Measurements from ENCODE around the gene DCPS.
"Not testable (repeated sequence)": the region's sequence is repeated elsewhere in the genome, so short reads cannot be mapped to it uniquely, and the experiment has no call there.

DCPS gene

DNA sequence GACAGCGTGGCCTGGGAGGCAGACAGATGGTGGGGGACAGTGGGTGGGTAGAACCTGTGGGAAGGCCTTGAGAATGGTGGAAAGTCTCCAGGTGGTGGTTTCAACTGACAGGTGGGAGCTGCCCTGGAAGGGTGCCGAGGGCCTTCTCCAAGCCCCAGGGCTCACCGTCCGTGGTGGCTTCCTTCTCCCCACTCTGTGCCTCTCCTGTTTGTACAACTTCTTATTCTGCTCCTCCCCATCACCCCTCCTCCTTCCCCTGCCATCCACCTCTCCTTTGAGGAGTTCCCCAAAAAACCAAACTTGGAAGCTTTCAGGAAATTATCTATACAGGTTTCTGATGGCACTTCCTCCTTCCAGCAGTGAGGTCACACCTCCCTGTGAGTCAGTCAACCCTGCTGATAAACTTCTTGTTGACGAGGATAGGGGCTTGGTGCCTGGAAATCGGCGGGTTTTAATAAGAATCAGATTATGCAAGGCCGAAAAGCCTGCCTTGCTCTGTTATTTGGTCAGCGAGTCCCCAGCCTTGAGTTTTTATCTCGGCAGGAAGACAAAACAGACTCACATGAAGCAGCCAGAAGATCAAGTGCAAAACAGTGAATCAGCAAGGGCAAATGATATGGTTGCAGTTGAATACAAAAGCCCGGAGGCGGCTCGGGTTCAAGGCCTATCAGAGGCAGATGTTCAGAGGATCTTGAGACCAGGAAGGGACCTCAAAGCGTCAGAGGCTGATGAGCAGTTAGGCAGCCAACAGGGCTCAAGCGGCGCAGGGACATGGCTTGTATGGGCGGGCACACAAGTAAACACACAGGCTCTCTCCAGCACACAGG, 42.1 kb downstream of the DCPS start:
- DNase-seq = no peak

DNA sequence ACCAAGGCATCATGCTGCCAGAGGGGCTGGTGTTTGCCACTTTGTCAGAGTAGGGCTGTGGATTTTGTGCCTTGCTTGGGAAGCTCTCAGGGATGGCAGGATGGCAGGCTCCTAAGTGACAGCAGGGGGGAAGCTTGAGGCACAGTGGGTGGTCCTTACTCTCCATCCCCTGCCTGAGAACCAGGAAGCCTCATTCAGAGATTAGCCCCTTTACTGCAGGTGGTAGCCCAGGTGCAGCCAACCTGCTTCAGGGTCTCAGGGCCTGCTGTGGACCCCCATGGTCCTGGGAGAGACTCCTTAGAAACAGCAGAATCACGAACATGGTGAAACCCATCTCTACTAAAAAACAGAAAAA, 42.7 kb downstream of the DCPS start:
- DNase-seq = no peak

DNA sequence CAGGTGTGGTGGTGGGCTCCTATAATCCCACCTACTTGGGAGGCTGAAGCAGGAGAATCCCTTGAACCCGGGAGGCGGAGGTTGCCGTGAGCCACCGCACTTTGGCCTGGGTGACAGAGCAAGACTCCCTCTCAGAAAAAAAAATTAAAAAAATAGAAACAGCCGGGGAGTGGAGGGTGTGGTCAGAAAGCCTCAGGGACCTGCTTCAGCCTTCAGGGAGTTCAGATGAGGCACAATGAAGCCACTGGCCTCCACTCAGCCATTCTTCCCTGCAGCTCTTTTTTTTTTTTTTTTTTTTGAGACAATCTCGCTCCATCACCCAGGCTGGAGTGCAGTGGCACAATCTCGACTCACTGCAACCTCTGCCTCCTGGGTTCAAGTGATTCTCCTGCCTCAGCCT, 43.1 kb downstream of the DCPS start:
- DNase-seq = not testable (repeated sequence)

DNA sequence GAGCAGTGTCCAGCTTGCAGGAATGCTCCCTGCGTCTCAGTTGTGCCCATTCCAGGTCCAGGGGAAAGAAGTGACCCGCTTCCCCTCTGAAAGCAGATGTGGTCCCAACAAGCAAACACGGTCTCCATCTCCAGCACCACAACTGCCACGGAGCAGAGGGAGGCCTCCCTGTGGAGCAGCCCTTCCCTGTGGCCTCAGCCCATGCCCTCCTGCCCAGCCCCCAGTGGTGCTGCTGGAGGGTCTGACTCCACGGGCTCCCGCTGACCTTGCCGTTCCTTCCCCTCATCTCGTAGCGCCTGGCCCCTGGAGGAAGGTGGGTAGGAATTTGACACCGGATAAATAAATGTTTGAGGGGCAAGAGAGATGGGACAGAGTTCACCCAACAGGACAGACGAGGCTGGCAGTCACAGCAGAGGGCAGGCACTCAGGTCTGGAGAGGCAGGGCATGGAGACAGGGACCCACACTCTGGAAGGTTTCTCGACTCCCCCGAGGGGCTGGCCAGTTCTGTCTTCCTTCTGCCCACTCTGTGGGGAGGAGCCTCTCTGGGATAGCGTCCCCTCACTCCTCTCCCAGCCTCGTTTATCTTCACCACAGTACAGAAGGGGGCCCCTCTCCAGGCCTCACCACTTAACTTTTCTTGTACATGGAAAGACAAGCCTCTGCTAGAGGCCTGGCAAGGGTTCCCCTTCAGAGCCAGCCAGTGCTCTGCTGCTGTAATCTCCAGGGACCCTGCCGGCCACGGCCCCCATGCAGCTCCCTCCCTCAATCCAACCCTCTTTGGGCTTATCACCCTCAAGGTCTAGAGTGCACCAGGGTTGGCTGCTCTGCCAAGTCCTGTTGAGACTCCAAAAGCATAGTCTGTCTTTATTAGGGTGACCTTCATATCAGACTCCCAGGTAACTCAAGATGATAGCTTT, 44.1 kb downstream of the DCPS start:
- DNase-seq = no peak

DNA sequence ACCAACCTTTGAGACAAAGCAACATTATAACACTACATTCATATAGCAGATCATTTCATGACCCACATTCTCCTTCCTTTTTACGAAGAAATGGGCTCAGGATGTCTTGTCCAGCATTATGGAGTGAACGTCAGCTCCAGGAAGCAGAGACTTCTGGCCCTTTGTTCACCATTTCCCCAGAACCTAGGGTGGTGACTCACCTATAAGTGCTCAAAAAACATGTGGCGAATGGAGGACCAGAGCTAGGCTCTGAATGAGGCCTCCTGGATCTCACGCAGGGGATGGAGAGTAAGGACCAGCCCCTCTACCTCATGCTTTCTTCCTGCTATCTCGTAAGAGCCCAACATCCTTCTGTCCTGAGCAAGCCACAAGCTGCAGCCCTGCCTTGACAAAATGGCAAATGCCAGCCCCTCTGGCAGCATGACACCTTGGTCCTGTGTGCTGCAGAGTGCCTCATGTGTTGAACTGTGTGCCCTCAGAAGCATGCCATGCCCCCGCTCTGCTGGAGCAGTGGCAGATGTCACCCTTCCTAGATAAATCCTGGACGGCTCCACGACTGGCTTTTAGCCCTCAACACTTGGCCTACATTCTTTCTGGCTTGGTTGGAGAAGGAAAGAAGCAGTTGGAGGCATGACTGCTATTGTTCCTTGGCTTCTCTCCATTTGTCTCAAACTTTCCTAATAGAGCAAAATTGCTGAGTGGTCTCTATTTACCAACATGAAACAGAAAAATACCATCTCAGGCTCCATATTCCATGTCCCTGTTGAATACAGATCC, 45.1 kb downstream of the DCPS start:
- peak; percentile 71 for DNase-seq

DNA sequence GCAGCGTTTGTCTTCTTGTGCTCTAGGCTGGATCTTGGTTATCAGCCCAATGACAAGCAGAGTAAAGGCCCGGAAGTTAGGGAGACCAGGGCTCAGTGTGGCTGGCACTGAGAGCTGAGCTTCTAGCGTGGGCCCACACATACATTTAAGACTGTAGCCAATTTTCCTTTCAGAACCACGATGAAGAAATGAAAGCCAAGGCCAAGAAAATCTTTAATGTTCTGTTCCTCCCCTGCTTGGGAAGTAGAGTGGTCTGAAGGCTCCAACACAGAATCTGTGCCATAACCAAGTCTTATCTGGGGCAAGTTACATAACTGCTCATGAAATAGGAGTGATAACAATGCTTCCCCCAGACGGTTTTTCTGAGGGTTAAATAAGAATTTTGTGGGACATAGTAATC, 47.0 kb downstream of the DCPS start:
- no peak for DNase-seq

DNA sequence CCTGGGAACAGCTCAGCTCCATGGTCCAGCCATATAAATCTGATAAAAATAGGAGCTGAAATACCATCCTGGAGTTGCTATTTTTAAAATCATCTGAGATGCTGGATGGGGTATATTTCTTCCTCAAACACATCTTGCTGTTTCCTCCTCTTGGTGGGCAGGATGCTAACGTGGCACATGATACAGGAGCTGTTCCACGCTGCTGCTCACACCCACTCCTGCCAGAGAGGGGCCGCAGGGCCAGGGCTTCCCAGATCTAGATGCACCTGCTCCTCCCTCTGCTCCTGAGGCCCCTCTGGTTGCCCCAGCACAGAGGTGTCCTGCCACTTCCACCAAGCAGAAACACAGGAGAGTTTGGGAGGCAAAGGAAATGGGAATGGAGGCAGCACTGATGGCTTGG, 48.3 kb downstream of the DCPS start:
- DNase-seq = no peak

DNA sequence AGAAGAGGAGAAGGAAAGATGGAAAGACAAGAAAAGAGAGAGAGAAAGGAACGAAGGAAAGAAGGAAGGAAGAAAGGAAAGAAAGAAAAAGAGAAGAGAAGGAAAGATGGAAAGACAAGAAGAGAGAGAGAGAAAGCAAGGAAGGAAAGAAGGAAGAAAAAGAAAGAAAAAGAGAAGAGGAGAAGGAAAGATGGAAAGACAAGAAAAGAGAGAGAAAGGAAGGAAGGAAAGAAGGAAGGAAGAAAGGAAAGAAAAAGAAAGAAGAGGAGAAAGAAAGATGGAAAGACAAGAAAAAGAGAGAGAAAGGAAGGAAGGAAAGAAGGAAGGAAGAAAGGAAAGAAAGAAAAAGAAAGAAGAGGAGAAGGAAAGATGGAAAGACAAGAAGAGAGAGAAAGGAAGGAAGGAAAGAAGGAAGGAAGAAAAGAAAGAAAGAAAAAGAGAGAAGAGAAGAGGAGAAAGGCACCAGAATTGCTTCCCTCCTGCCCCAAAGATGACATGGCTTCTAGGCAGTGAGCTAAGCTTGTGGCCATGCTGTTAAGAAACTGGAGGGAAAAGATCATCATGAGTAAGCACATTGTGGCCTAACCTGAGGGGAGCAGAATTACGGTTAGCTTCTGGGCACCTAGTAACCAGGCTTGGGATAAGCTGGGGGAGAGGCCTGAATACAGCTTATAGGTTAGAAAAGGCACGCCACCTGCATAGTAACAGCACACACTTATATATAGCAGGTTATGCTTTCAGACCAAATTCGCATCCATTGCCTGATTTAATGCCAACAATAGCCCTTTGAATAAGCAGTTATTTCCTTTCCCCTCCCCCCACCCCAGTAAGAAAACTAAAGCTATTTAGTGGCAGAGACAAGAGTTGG, 49.3 kb downstream of the DCPS start:
- no peak for DNase-seq

DNA sequence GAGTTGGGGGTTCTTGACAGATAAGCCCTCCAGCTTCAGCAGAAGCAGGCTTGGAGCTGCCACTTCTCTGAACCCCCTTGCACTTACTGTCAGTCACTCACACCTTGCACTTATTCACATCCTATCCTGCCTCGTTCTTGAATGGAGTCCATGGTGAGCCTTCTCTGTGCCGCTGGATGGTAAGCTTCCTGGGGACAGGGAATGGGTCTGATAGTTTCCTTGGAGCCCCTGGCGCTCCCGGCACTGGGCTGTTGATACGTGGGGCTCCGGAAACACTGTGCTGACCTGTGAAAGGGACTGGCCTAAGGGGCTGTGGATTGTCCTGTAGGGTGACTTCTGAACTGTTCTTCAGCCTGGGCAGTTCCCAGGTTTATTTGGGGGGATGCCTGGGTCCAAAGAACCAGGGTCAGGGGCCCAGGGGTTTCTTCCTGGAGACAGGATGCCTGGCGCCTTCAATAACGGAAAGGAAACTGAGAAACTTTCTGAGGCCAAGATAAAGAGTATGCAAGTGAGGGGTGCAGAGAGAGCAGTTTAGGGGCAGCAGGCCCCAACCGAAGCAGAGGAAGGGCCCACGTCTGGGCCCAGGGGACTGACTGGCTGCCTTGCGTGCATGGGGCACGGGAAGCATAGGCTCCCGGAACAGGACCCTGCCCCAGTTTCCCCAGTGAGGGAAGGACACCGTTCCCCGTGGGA, 50.9 kb downstream of the DCPS start:
- no peak for DNase-seq

DNA sequence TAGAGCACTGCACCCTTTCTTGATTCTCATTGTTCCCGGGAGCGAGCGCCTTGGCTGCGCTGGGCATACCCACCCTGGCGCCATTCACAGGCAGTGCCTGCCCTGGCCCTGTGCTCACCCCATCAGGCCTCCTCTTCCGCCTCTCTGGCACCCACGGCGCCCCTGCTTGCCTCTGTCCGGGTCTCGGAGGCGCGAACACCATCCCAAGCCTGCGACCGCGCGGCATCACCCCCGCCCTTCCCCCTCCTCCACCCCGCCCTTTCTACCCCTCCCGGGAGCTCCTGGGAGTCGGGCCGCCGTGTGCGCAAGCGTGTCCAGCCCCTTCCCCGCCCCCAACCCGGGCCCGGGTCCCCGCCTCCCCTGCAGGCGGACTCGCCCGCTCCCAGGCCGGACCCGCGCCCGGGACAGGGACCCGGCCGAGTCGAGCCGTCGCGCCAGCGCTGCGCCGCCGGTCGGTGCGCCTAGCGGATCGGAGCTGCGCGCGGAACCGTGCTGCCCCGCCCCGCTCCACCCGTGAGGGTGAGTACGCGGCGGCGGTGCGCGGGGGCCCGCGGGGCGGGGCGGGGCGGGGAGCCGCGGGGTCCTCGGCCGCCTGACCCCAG, 51.6 kb downstream of the DCPS start, which contains the start of gene ST3GAL4:
Gene ST3GAL4 (plus strand): TSS at position 363 of the 602 bp plus-strand sequence. CDS start 50,470 bp downstream, outside the sequence.
- DNase-seq = peak; percentile 94

DNA sequence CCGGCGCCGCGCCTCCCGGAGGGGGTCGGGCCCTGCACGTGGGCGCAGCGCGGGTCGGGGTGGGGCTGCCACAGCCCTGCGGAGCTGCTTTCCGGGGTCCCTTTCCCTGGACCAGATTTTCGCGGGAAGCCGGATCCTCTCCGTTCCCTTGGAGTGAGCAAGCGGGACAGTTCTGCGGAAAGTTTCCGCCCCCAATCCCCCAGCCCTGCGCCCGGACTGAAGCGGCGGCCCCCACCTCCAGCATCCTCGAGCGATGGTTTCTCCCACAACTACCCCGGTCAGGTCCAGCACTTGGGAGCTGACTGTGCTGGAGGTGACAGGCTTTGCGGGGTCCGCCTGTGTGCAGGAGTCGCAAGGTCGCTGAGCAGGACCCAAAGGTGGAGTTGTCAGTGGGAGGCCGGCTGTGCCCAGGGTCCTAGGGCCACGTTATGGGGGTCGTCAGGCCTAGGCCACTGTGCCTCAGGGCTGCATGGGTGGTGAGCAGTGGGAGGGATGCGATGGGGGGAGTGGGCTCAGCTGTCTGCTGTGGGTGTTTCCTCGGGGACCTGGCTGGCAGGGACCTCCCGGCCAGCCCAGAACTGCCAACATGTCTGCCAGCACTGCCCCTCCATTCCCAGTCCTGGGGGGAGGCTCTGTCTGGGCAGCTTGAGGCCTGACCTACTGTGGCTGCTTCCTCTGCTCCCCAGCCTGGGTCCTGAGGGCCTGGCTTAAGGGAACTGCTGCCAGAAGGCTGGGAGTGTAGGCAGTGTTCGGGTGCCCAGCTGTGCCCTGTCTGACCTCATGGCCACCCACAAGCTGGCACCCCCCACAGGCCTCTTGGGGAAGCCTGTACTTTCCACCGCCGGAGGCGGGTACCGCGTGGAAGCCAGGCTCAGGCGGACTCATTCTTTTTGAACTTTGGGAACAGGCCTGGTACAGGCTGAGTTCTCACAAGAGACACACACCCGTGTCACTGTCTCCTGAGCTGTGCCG, 52.4 kb downstream of the DCPS start:
- no peak for DNase-seq

DNA sequence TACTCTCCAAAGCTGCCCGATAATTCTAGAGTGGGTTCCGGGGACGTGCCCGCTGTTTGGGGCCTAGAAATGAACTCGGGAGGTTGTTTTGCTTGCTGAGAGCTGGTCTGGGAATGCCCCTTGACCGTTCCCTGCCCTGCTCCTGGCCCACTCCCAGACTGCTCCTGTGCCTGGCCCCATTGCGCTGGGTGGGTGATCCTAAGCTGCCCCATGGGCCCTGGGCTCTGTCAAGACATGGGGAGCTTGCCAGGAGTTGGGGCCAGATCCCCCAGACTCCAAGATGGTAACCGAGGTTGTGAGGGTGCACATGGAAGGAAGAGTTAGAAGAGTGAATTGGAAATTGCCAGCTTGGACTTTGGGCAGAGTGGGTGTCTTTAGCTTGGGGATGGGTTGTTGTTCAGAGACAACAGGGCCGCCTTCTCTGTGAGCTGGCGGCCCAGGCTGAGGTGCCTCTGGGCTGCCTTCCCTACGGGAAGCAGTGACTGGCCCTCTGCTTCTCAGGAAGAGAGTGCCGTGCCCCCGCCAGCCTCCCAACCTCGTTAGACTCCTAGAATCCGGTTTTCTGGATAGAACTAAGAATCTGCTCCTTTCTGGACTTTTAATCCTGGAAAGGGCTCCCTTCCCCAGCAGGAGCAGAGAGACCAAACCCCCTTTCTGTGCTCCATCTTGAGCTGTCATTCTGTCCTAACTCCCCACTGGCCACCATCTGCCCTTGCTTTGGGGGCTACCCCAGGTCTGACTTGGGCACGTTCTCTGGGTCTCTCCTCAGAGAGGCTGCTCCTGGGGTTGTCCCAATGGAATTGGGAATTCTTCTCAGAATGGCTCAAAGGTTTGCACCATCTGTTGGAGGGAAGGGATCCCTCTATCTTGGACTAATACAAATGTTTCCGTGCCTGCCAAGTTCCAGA, 53.4 kb downstream of the DCPS start:
- DNase-seq = no peak

DNA sequence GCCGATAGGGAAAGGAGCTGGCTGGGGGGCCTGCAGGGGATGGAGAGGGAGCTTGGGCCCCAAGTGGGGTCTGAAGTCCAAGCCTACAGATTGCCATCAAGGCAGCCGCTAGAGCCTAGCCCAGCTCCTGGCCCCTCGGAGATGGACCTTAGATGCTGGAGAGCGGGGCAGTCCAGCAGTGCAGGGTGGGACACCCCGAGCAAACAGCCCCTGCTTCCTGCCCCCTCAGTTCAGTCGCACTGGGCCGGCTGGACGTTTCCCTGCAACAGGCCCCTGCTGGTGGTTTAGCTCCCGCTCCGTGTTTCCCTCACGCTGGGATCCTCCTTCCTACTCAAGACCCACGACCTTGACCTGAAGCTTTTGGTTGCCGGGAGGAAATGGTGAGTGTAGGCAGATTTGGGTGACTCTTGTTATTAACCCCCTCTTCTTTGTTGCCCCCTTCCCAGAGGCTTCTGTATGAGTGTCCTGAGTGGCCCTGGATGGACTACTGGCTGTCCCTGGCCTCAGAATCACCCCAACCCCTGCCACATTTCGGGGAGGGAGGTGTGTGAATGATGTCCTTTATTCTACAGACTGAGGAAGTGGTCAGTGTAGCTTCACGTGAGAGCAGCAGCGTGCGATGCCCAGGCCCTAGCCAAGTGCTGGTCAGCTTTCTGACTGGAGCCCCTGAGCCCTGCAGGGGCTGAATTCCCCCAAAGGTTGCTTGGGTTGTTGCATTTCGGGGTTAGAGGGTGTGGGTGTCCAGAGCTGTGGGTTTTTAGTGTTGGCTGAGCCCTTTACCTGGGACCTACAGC, 54.3 kb downstream of the DCPS start:
- no peak for DNase-seq

DNA sequence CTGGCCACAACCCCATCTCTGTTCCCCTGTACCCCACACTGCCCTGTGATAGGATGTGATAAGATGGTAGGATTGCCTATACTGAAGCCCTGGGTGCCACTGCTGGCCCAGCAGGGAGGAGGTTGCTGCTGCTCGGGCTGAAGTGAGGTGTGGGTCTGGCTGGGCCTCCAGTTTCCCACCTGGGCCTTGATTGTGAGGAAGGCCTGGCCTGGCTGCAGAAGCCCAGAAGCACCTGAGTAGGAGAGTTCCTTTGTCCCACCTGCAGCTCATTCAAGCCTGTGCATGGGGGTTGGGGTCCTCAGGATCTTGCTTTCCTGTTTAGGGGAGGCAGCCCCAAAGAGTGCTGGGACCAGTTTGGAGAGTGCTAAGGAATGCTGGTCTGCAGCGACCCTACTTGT, 54.9 kb downstream of the DCPS start:
- DNase-seq = no peak

DNA sequence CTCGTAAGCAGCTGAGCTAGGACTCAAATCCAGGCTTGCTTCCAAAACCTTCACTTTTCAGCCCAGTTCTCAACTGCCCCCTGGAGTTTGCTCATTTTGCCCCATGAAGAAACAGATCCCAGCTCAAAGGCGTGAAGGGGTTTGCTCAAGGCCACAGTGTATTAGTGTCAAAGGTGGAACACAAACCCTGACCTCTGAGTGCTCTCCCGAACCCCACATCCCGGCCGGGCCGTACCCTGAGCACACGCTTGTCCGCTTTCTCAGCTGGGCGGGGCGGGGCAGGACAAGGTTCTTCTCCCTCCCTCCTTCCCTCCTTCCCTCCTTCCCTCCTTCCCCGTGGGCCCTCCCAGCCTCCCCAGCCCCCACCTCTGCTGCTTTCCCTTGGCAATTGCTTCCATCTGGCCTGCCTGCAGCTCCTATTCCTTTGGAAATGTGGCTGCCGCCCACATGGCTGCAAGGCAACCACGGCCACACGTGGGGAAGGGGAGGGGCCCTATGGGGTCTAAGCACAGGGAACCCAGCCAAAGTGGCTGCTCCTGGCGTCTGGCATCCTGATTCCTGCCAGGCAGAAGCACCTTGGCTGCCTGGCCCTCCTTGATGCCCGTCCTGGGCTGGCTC, 55.7 kb downstream of the DCPS start:
- DNase-seq = peak; percentile 90

DNA sequence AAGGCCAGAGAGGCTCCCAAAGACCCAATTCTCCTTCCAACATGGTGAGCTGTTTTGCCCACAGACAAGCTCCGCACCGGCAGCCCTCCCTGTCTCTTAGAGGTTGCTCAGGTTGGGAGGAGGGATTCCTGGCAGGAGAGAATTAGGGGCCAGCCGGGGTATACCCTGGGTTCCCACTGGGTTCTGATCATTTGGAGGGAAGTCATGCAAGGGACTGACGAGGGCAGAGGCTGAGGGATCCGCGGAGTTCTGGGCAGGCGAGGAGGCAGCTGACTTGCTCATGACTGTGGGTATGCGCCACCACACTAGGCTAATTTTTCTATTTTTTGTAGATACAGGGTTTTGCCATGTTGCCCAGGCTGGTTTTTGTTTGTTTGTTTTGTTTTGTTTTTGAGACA, 56.2 kb downstream of the DCPS start:
- DNase-seq = no peak

DNA sequence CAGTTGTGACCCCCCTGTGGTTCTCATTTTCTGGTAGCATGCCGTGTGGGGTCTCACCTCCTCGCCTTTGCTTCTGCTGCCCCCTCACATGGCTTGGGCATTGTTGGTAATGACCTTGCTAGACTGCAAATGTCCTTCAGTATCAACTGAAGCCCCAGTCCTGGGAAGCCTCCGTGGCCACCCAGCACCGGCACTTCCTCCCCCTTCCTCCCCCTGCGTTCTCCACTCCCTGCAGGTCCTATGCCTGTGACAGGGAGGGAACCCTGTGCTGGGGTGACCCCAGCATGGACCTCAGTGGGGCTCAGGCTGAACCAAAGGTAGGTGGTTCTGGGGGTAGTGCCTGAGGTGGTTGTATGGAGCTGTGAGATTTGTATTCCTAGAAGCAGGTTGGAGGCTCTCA, 57.5 kb downstream of the DCPS start:
- DNase-seq = no peak

All from right hindlimb (tissue), 1 donor.